GM21529 (cell line): ENCODE data around the gene CAMK1G.

ENCODE experiments used
- ATAC-seq: cut with Tn5 transposase; IDR thresholded peaks from one replicate; pipeline ENCODE4 v1.9.1; 2021; ENCODE audit not compliant: unreplicated experiment

CAMK1G gene

DNA sequence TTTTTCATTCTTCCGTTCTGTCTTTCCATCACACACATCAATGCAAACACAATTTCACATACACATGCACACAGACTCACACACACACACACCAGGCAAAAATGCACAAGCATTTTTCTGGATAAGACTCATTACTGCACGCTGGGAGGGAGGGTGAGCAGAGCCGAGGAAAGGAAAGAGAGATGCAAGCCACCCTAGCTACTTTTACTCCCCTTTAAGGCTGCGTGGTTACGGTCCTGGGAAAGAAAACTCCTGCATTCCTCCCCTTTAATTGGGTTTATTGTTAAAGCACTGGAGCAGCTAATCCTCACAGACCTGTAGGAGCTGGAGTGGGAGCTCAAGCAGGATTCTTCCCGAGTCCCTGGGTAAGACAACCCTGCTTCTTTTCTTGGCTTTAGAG is at the start of gene CAMK1G:
CAMK1G (plus strand) TSS at position 307 of the 400 bp plus-strand sequence. CDS start 11,270 bp downstream, outside the sequence.
- no peak for ATAC-seq

DNA sequence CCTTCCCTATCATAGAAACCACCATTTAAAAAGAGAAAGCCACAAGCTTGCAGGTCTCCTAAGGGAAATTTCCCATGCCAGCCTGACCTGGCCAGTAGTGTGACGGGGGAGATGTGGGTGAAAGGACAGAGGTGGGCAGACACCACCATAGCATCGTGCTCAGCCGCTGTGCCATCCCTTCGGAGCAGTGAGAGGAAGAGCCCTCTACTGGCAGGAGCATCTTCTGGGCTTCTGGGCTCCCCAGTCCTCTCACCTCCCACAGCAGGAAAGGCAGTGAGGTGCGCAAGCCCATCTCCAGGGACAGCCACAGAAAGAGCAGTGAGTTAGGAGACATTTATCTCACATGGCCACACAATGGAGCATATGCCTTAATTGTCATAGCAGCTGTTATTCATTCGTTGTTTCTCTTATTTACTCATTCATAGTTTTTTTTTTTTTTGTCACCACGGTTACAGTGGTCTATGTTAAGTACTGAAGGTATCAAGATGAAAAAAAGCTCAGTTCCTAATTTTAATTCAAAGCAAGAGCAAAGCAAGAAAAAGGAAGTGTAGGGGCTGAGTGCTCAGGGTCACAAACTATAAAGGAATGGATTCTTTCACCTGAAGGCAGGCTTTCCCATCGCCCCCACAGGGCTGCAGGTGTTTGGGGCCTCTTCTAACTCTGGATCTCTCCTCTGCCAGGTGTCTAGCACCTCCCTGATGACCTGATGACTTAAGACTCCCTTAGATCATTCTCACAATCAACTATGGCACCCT is 48.8 kb upstream of the CAMK1G start:
- no peak for ATAC-seq

GRCh38 chr1:209536843-209537242 is 46.7 kb upstream of the CAMK1G start:
- no peak for ATAC-seq

- ATAC-seq: no peak
These were observed 46.0 kb upstream of the CAMK1G start for GRCh38 chr1:209537336-209538114.

DNA sequence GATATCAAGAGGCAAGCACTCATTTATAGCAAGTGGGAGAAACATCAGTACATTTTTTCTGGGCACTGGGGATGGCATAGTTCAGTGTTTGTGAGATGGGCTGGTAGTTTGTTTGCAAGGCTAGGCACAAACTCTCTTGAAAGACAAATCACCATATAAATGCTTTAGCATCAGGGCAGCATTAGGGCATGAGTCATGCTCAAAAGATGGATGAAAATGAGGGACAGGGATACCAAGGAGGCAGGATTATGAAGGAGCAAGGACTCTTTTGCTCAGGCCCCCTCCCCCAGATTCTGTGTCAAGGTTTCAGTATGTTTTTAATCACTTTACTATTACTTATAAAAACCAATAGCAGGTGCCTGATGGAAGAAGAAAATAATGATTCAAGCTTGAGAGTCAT is 43.9 kb upstream of the CAMK1G start:
- no peak for ATAC-seq

DNA sequence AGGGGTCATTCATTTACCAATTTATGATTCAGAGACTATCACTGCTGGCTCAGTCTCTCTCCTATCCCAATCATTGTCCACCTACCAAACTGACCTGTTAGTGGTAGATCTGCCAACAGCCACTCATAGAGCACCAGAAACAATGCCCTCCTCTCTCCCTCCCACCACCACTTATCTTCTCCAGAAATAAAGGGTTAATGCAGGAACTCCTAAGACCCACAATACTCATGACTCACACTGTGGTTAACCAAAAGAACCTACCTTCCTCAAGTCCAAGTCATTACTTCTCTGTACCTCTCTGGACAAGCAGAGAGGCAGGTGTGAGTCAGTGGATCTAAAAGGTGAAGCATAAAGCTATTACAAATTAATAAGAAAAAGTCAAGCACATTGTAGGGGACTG is 40.9 kb upstream of the CAMK1G start:
- no peak for ATAC-seq

DNA sequence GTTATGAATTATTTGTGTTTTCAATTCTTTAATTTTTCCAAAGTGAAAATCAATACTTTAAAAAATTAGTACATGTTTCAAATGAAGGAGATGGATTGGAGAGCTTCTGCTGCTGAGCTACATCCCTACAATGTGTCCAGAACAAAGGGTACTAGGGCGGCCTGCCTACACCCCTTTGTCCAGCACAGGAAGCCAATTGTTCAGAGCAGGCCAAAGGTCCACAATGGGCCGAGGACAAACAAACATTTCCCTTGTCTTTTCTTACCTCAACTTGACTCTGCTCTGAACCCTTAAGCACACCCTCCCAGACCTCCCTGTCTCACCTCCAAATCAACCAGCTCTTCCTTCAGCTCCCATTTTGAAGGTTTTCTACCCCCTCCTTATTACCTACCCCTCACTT is 39.4 kb upstream of the CAMK1G start:
- ATAC-seq: no peak

GRCh38 chr1:209545423-209545822 is 38.1 kb upstream of the CAMK1G start:
- ATAC-seq: no peak

DNA sequence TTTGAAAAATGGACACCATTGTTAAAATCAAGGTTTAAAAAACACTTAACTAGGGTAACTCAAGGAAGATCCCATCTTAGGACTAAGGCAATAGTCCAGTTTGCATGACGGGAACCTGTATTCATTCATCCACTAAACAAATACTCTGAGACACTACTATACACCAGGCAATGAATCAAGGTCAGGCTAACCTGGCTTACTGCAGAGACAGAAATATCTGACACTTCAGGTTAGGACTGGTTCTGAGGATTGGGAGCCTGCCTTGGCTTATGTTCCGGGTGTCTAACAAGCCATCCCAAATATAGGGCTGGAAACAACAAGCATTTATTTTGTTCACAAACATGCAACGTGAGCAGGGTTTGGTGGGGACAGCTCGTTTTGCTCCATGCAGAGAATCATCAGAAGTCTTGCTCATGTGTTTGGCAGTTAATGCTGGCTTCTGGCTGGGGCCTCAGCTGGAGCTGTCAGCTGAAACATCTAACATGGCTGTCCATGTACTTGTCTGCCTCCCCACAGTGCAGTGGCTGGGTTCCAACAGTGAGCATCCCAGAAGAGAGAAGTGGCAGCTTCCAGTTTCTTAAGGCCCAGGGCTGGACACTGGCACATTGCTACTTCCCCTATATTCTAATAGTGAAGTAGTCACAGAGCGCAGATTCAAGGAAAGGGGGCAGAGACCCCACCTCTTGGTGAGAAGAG is 37.0 kb upstream of the CAMK1G start:
- ATAC-seq: no peak

GRCh38 chr1:209547626-209548025 is 35.9 kb upstream of the CAMK1G start:
- ATAC-seq: no peak

DNA sequence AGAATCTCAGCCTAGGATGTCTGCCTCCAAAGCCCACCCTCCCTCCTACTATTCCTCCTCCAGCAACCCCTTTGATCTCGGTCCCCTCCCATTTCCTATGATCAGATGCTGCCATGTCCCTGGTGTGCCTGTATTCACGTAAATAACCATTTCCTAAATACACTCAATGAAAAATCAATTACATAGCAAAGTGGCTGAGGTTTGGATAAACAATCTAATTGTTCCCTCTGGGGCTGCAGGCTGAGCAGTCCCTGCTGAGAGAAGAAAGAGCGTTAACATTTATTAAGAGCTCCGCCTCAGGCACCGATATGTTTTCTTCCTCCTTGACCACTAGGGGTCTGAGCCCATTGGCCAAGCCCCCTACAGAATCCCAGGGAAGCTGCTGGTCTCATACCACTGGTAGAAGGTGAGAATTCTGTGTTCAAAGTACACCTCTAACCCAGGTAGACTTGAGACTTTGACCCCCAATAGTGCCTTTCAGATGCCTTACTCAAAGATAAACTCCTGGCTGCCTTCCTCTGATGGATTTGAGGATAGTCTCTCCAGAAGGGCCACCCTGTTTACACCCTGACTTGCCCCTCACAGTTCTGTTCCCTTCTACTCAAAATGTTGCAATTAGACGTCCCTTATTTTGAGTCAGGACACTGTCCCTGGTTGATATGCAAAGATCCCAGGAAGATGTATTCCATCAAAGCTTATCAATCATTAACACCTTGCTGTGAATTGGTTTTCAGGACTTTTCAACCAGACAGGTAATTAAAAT is 33.9 kb upstream of the CAMK1G start:
- no peak for ATAC-seq

- no peak for ATAC-seq
These were observed 33.0 kb upstream of the CAMK1G start for GRCh38 chr1:209550519-209550918.

DNA sequence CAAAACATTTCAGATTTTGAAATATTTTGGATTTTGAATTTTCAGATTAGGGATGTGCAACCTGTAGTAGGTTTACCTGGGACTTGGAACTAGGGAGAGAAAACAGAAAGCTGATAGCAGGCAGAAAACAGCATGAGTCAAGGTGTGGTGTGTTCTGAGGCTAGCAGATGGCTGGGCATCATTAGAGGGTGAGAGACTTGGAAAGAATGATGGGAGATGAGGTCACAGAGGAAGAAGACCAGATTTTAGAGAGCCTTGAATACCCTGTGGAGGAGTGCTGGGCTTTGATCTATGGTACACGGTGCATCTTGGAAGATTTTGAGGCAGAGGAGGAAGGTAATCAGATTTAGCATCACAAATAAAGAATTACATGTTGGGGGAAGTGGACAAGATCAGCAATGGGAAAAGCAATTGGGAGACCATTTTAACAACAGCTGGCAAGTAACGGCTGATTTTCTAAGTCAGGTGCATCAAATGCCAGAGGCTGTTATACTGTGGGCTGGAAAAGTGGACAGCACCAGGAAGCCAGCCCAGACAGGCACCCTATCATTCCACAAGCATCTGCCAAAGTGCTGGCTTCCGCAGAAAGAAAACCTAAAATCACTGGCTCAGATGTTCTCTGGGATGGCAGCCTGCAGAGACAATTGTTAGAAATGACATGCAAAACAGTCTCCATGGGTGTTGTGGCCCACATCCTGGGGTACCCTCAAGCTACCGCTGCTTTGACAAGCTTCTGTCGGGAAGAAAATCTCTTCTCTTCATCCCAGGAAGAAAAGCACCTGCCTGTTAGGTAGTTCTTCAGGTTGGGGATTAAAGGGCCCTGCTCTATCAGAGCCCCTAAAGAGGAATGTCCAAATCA is 30.9 kb upstream of the CAMK1G start:
- ATAC-seq: no peak

- ATAC-seq: no peak
These were observed 28.5 kb upstream of the CAMK1G start for GRCh38 chr1:209554761-209555611.

GRCh38 chr1:209556162-209556690 is 27.3 kb upstream of the CAMK1G start:
- no peak for ATAC-seq

DNA sequence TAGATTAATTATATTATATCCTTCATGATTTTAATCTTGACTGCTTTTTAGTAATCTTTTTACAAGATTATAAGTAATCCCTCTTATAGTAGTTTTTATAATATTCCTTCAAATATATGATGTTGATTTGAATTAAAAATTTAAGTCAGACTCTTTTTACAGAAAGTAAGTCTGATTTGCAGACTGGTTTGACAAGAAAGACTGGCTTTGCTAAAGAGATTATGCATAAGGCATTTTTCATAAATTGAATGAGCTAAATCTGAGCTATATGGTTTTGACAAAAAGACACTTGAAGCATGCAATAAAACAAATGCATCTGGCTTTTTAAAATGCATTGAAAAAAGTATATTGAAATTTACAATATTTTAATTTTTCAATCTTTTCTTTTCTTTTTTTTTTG is 26.3 kb upstream of the CAMK1G start:
- ATAC-seq: no peak

GRCh38 chr1:209560529-209560928 is 23.0 kb upstream of the CAMK1G start:
- no peak for ATAC-seq

DNA sequence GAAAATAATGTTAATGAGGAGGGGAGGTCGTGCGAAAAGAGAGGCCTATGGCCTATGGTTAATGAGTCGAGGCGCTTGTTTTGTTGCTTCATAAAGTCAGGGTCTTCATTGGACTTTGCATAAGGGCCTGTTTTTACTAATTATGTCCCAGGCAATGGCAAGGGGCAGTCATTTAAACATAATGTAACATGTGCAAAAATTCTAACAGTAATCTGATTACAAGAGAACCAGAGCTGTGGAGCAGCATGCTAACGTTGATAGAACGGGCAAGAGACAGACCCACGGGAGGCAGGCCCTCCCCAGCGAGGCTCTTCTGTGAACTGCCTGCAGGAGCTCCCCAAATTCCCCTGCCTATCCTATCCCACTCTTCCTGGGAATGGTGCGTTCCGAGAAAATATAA is 22.6 kb upstream of the CAMK1G start:
- no peak for ATAC-seq

GRCh38 chr1:209561532-209561931 is 22.0 kb upstream of the CAMK1G start:
- no peak for ATAC-seq
